SKM-1 (cell line): ENCODE measurements around the gene LPP.

ENCODE experiments used
- DNase-seq: peaks from one replicate; lab custom pipeline; 2025; ENCODE audit not compliant: unreplicated experiment; lab: John Stamatoyannopoulos, UW

Gene LPP

DNA sequence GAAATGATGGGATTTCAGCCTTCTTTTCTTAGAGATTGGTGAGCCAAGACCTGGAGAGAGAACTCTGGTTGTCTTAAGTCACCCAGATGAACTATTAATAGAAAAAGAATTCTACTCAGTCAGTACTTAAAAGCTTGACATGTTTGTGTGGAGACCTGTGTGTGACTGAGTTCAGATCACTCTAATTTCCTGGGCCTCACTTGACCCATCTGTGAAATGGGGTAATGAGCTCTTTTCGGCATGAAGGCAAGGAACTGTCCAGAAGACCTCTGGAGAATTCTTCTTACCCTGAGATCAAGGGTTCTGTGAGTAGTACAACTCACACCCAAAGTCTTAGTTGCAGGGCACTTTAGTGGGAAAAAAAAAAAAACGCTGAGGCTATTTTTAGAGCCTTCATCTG is 92.9 kb downstream of the LPP start:
- DNase-seq: no peak

DNA sequence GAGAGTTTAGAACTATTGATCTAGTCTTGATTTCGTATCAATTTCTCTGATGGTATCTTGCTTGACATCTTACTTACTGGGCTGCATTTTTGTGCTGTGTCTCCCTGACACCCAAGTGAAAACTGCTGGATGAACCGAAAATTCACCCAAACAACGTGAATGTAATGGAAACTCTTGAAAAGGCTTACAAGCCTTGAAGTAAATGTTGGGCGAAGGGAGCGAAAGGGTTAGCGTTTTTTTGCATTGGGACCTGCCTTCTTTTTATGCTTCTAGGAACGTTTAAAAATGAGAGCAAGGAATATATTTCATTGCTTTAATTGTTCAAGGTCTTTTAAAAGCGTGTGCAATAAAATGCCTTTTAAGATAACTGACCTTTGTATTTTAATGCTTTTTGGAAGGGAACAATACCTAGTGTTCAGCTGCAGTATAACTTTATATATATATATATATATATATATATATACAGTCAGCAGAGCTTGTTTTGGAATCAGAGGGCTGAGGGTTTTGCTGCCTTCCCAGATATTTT is 94.1 kb downstream of the LPP start:
- no peak for DNase-seq

DNA sequence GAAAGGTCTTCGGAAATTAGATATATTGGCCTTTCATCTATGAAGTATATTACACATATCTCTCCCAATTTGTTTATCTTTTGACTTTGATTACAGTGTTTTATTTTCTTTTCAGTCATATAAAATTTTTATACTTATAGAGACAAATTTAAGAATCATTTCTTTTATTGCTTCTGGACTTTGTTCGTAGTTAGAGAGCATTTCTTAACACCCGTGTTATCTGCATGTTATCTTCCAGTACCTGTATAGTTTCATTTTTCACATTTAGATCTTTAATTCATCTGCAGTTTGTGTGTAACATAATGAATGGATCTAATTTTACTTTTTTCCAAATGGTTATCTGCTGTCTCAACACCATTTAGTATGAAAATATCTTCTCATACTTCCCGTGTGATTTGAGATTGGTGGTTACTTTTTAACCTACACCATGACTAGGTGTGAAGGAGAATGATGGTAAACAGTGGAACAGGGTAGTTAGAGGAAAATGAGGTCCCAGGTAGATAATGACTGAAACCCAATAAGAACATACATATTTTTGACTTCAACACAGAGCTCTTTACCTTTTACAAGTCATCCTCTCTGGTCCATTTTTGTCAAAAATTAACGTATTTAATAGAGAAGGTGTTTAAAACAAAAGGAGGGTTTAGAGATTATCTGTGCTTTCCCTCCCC is 99.3 kb downstream of the LPP start:
- no peak for DNase-seq

DNA sequence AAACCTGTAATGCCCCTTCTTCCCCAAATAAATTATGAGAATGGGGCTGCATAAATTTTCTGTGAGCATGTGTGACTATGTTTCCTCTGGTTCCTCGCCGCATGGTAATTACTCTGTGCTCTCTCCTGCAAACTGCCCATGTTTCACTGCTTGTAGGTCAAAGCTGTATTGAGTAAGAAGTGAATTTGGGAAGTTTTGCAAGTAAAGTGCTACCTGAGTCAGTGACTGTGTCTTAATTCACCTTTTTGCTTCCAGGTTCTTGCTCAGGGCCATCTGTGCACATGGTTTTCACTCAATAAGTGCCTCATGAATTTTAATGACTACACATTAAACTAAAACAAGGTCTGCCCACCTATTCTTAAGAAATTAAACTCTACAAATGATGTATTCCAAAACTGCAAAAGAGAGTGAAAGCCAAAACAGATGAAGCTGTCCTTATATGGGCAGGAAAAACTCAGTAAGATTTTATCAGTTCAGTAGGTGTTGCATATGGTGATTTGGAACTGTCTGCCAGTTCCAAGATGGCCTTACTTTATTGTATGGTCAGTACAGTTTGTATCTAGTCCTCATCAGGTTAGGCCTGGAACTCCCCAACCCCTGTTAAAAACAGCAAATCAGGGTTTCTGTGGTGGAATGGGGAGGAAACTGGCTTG is 100.0 kb downstream of the LPP start:
- no peak for DNase-seq

DNA sequence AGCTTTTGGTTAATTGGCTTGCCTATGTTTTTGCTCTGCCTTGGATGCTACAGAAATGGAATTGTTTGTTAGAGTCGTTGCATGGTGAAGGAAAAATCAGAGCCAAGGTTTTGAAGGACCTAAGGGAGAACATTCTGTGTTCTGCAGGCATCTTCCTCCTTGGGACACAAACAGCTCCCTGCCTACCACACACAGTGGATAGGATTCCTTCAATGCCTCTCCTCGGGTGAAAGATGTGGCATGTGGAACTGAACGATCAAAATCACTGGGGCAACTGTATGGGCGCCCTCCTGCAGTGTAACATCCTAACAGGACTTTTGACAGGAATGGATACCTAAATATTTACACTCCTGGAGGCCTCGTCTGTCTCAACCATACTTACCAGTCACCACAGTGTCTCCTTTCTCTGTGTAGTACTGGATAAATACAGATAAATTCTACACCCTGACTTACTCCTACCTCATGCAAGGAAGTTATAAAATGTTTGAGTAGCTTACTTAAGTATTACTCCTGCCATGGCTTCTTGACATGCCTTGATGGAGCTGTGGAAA is 100.6 kb downstream of the LPP start:
- DNase-seq: no peak

DNA sequence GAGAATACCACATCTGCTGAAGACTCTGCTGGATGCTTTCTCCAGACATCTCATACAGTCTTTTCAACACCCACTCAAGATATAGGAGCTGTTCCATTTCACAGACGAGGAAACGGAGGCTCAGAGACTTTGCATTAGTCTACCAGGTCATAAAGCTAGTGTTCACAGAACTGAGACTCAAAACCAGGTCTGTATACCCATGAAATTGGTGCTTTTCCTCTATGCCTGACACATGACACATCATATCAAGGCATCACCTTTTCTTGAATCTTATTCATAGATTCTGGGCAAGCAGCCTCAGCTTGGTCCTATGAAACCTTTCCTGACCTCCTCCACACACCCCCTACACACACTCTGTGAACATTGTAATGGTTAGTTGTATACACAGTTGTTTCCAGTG is 101.2 kb downstream of the LPP start:
- no peak for DNase-seq

DNA sequence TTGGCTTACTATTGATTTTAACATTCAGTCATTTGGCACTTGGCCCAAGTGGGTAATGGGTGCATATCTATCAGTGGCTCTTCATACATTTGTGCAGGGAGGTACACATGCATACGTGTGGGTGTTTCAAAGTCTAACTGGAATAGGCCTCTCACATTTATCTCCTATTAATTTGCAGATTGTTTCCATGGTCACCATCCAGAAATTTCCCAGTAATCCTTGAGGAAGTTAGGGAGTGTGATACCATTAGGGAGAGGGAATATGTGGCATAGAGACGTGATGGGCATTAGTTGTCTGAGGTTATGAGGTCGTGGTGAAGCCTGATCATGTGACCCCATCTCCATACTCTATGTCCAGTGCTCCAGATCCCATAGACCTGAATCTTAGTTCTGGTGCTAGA is 102.8 kb downstream of the LPP start:
- DNase-seq: no peak

DNA sequence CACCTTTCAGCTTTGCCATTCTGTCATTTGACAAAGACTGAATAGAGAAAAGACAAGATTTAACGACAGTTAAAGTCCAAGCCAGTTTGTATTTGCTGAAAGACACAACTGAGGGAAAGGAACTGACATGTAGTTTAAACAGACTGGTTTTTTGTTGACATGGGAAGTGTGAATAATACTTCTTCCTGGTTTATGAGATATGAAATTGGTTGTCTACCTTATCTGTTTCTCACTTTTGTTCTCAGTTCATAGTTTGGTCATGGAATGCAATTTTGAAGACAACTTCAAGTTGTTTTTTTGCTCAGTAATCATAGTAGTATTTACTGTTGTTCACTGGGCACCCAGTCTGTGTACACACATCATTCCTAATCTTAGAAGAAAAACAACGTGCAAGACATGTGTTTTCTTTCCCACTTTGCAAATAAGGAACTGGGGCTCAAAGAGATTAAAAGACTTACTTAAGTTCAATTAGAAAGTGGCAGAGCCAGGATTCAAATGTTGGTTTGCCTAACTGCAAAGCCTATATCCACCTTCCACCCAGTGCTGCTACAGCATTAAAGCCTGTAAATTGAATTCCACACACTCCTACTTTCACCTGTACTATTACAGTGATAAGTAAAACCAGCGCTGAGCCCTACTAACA is 103.5 kb downstream of the LPP start:
- no peak for DNase-seq

DNA sequence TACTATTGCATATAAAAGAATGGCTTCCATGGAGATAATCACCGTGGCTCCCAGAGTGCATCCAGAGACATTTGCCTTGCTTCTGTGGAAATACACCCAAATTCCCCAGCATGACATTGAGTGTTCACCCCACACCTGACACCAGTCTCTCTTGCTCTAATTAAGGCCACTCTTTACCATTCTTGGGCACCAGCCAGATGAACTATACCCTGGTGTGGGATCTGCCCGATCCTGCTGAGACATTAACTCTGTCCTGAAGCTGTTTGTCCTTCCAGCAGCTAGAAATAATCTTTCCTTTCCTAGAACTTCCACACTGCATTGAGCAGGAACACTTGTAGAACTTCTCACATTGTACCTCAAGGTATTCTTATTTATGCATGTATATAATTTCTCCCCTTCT is 105.2 kb downstream of the LPP start:
- no peak for DNase-seq

DNA sequence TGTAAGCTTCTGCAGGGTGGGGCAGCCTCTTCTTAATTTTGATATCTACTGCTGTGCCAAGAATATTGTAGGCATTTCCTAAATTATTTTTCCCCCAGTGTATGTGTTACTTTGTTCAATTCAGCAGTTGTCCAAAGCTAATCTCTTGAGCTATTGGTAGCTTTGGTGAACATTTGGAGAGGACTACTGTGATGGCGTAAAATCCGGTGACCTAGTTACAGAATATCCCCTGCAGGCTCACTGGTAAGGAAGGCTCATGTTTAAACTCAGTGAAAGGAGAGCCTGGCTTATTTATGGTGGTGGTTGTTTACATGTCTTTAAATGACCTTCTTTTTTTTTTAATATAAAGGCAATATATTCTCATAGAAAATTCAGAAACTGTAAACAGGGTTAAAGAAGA is 105.6 kb downstream of the LPP start:
- DNase-seq: no peak

DNA sequence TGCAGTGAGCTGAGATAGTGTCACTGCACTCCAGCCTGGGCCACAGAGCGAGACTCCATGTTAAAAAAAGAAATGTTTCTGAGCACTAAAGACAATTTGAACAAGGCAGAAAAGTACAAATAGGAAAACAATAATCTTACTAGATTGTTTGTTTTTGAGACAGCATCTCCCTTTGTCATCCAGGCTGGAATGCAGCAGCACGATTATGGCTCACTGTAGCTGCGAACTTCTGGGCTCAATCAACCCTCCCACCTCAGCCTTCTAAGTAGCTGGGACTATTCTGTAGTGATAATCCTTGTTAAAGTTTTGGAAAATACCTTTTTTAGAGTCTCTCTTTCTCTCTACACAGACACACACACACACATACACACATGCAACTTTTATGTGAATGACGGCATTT is 107.1 kb downstream of the LPP start:
- no peak for DNase-seq

DNA sequence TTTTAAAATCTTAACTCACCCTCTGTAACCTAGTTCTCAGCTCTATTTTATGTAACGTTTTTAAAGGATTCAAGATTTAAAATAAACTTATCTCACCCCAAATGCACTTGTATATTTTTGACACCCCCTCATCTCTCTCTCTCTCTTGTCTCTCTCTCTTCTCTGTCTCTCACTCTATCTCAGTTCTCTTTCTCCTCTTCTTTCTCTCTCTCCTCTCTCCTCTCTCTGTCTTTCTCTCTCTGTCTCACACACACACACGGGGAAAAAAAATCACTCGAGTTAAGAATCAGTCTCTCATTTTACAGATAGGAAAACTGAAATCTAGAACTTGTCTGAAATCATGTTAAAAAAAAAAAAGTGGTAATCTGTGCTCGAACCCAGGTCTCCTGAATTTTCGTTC is 108.5 kb downstream of the LPP start:
- DNase-seq: no peak

DNA sequence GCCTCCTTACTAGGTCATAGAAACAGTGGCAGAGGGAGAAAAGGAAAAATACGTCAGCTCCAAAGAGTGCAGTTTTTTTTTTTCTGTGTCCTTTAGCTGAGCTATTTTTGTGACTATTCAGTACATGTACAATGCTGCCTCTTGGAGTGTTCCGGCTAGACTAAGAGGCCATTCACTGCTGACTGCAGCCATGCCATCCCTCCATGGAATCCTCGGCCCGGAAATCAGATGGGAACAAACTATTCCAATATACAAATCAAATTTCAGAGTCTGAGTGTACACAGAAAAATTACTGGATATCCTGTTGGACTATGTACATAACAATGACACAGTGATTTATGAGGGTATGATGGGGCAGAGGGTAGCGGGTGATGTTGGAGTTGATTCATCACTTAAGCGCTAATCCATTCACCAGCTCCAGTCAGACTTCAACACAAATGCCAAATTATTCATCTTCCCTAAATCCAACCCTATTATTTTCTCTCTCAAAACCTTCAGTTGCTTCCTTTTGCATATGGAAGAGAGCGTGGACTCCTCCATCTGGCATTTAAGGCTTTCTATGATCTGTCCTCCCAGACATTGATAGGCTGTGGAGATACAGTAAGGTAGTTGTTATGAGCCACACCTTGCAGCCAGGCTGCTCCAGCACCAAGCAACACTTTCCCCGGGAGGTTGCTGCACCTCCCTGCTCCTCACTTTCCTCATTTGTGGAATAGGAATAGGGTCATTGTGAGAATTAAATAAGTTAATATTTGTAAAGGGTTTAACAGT is 109.1 kb downstream of the LPP start:
- DNase-seq: no peak

DNA sequence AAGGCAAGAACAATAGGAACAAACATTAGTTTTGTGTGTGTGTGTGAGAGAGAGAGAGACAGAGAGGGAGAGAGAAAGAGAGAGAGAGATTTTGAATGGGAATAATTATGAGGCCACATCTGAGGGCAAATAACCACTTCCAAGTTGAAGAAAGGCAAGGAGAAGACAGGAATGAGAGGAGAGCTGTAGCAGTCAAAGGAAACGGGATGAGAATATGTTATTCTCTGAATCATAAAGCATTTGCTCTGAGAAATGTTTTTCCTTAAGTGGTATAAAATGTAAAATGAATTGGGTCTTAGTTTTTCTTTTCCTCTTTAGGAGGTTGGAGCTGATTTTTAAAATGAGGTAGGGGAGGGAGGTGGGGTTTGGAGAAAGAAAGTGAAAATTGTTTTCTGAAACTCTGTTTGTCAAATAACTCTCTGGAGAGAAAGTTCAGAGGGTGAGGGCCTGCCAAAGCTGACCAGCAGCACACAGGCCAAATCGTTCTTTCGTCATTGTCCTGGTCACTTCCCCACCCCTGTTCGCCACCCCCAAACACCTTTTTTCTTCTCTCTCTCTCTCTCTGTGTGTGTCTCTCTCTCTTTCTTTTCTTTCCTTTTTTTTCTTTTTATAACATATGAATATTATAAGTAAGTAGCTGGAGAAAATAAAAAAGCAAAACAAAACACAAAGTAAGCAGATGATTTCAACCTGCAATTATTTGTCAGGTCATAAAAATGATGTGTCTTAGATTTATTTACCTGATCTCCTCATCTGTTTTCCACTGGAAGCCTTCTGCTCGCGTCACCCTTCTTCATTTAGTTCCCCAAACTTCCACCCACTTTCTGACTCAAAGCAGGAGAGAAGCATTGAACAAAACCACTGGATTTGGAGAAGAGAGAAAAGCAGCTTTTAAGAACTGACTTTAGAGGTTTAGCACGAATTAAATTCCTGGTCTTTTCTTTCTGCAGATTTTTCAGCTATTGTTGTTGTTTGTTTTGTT is 110.6 kb downstream of the LPP start:
- no peak for DNase-seq

DNA sequence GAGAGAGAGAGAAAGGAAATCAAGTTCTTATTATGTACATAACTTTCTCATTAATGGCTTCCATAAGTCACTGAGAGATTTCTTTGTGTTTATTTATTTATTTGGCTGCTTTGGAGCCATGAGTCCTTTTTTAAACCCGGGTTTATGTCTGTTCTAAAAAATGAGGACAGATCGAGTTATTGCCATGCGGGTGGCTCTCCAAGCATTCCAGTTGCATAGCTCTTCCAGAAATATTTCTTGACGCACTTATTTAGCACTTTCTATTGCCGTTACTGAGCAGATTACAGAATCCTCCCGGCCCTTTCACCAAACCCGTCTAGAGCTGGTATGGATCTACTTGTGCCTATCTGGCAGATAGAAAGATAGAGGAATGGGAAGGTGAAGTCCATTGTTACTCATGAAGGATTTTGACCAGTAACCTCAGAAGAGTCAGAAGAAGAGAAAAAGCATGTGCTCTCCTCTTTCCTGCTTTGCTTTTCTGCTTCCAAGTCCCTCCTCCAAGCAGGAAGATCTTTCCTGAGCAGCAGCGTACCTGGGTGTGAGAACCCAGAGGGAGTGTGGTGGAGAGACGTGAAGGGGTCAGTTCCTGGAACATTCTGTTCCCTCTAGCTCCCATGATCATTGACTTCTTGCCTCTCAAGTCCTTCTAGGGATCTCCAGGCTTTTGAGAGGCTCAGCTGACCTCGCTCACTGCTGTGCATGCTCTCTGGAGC is 112.8 kb downstream of the LPP start:
- no peak for DNase-seq

DNA sequence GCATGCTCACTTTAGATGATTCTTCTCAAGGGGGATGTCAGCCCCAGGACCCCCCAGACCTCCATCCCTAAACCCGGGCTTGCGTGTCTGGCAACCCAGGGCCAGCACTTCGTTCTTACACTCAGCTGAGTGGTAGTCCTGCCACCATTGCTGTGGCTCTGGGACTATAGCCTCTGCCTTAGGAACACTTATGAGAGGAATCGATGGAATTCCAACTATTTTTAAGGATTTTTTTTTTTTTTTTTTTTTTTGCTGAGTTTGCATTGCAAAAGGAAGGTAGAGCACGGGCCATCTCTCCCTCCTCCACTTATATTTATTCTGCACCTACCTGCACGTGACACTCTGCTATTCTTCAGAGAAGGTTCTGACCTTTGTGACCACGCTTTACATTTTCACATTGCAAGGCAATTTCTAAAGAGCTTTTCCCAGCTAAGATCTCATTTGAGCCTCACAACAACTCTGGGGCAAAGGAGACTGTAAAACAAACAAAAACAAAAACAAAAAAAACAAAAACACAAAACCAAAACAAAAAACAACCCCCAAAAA is 113.9 kb downstream of the LPP start:
- no peak for DNase-seq

DNA sequence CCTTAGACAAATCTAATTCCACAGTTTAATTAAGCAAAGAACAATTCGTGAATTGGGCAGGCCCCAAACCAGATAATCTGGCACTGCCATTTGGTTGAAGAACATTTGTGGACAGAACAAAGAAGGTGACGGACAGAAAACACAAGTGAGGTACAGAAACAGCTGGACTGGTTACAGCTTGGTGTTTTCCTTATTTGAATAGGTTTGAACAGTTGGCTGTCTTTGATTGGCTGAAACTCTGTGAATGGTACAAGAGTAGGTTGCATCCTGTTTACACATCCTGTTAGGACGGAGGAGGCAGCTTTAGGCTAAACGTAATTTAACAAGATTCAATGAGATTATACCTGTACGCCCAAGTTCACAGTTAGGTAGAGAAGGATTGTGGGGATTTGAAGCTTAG is 114.4 kb downstream of the LPP start:
- no peak for DNase-seq

DNA sequence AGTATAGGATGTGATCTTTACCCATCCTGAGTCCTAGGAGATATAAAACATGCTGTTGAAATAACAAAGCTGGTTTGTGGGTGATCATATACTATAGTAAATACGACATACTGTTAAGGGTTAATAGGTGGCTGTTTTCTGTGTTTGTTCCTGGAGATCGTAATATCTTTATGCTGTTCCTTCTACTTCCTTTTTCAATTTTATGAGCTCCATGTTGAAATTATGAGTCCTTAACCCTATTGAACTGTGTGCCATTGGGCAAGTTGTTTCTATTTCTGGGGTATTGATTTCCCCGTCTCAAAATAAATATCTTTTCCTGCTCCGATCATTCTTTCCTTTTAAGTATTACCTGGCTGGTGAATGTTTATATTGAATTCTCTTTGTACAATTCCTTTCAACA is 115.1 kb downstream of the LPP start:
- DNase-seq: no peak

DNA sequence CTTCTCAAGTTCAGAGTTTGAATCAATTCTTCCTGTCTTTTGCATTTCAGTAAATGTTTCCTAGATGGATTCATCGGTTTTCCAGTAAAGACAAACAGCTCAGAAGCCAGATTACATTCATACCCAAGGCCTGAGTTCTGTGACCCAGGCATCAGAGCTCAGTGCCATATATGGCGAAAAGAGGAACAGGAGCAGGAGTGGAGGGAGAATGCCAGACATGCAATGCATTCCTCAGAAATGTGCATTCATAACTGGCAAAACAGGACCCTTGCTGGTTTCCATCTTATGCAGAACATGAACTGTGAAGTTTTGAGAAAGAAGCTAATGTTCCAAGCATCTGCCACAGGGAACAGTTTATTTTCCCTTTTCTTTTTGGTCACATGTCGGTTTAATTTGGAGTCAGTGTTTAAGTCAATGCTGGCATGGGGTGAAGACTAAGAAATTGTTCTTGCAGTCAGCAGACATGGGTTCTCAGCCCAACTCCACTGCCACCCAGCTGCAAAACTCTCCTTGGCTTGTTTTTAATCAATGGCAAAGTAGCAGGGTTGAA is 116.5 kb downstream of the LPP start:
- peak; percentile 45 for DNase-seq
